Testis (tissue), 2 donors: ENCODE data around the gene GSG1L.

Source experiments
- CTCF ChIP-seq, 3 experiments: fragments of 450-650 bp in 2 of 3; fragments of 200-600 bp in 1 of 3; sonication (generic) in 1 of 3; IDR thresholded peaks; one replicate each; pipeline ENCODE4 v1.5.1; 2016 to 2019; ENCODE audit warnings: antibody characterized with exemption in 3 of 3, mild to moderate bottlenecking in 2 of 3, moderate library complexity in 1 of 3
- POLR2A ChIP-seq: fragments of 450-650 bp; IDR thresholded peaks from one replicate; pipeline ENCODE4 v1.6.1; 2017; ENCODE audit warnings: antibody characterized with exemption, mild to moderate bottlenecking, moderate library complexity

DNA sequence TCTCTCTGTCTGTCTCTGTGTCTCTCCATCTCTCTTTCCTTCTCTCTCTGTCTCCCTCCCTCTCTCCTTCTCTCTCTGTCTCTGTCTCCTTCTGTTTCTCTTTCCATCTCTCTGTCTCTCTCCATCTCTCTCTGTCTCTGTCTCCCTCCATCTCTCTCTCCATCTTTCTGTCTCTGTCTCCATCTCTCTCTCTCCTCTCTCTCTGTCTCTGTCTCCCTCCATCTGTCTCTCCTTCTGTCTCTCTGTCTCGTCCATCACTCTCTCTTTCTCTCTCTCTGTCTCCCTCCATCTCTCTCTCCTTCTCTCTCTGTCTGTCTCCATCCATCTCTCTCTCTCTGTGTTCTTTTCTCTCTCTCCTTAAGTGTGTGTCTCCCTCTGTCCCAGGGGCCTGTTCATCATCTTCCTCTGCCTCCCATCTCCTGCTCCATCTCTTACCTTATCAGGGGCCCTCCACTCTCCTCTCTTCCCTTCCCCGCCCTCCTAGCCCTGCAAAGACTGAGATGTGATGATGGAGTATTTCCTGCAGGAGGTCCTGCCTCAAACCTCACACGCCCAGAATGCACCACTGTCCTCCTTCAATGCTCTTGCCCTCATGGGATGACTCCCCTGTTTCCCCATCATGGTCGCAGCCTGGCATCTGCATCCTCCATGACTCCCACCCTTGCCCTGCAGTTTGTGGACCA, 193.3 kb downstream of the GSG1L start:
- TF ChIP-seq CTCF (IDR thresholded peaks at IDR 0.05) (no peak), POLR2A (no peak)
